Endothelial cell of umbilical vein (primary cell): ENCODE results near the gene CTU1. TPM values are rescaled to one million over a fixed set of nuclear protein-coding genes. Genes with fewer than 3 reads are reported as not detected.

ENCODE experiments used
- BruUV-seq: library from RNA; stranded (reverse); fragments of 400-500 nt; replicated peaks from 2 replicates; lab custom pipeline; 2021; lab: Mats Ljungman, UMichigan
- CTCF ChIA-PET: fragments of 300-600, 350-600 bp; sonication (Branson Sonifier 250); formaldehyde crosslinking; loops from one replicate; lab custom pipeline; 2021; ENCODE audit warnings: antibody characterized with exemption, inconsistent platforms; lab: Charles Lee
- POLR2A ChIA-PET: fragments of 300-600, 350-600 bp; sonication (Branson Sonifier 250); formaldehyde crosslinking; loops from one replicate; lab custom pipeline; 2021; ENCODE audit warnings: antibody characterized with exemption, inconsistent platforms; lab: Charles Lee
- DNase-seq: peaks from one replicate; pipeline ENCODE4 v3.0.0-alpha.2; 2011; ENCODE audit warnings: low read depth, low spot score
- FAIRE-seq: peaks from 2 replicates; lab custom pipeline; 2011; peaks lifted over from hg19 to GRCh38; lab: Jason Lieb, UNC
- H2AFZ ChIP-seq: 2 replicates; pipeline ENCODE4 v1.6.0; 2012; ENCODE audit warnings: low read depth, low read length, control low read depth, inconsistent platforms
- H3K27ac ChIP-seq: 2 replicates; pipeline ENCODE4 v1.5.1; 2011; ENCODE audit warnings: low read depth, mild to moderate bottlenecking, control low read depth, low read length, moderate library complexity; ENCODE audit not compliant: insufficient read depth
- H3K27me3 ChIP-seq, 2 experiments: 2 replicates each; pipeline versions ENCODE4 v1.6.0 to v1.6.1; 2011; ENCODE audit warnings: low read length in 2 of 2, mixed read lengths in 1 of 2; ENCODE audit not compliant: control insufficient read depth in 2 of 2, insufficient read depth in 2 of 2
- H3K36me3 ChIP-seq, 2 experiments: 2 replicates in 1 of 2; 3 replicates in 1 of 2; pipeline ENCODE4 v1.5.1; 2011; ENCODE audit warnings: low read length in 2 of 2, mild to moderate bottlenecking in 1 of 2, moderate library complexity in 1 of 2; ENCODE audit not compliant: control insufficient read depth in 2 of 2, insufficient read depth in 2 of 2; ENCODE audit errors: extremely low read depth in 1 of 2
- H3K4me1 ChIP-seq: 3 replicates; pipeline ENCODE4 v1.5.1; 2011; ENCODE audit warnings: mild to moderate bottlenecking, low read length; ENCODE audit not compliant: control insufficient read depth, insufficient read depth; ENCODE audit errors: extremely low read depth
- H3K4me2 ChIP-seq: 2 replicates; pipeline ENCODE4 v1.6.1; 2011; ENCODE audit warnings: low read length, control low read depth, mixed read lengths; ENCODE audit not compliant: insufficient read depth
- H3K4me3 ChIP-seq, 3 experiments: fragments of 200-600 bp in 1 of 3; sonication (generic), shearing (Covaris generic) in 1 of 3; replicated peaks in 1 of 3; 2 replicates each; pipeline ENCODE4 v1.5.1; 2011 to 2016; ENCODE audit warnings: control low read depth in 3 of 3, low read length in 3 of 3, mild to moderate bottlenecking in 2 of 3, inconsistent platforms in 1 of 3, low read depth in 1 of 3, moderate library complexity in 1 of 3; ENCODE audit not compliant: insufficient read depth in 1 of 3
- H3K79me2 ChIP-seq: 2 replicates; pipeline ENCODE4 v1.6.0; 2012; ENCODE audit warnings: low read length, inconsistent platforms; ENCODE audit not compliant: control insufficient read depth, insufficient read depth
- H3K9ac ChIP-seq: replicated peaks from 2 replicates; pipeline ENCODE3; 2011; ENCODE audit warnings: low read length, control low read depth; ENCODE audit not compliant: insufficient read depth; ENCODE audit errors: extremely low read depth
- H3K9me1 ChIP-seq: replicated peaks from 3 replicates; pipeline ENCODE4 v1.6.0; 2011; ENCODE audit warnings: mild to moderate bottlenecking, low read length; ENCODE audit not compliant: control insufficient read depth, insufficient read depth; ENCODE audit errors: extremely low read depth
- H3K9me3 ChIP-seq: replicated peaks from 2 replicates; pipeline ENCODE4 v1.5.1; 2012; ENCODE audit warnings: low read length, inconsistent platforms; ENCODE audit not compliant: control insufficient read depth, insufficient read depth
- H4K20me1 ChIP-seq: replicated peaks from 2 replicates; pipeline ENCODE3; 2011; ENCODE audit warnings: mild to moderate bottlenecking, low read length; ENCODE audit not compliant: control insufficient read depth, insufficient read depth; ENCODE audit errors: extremely low read depth
- CTCF ChIP-seq, 2 donors: IDR thresholded peaks; 1 replicate in 1 of 2; 2 replicates in 1 of 2; pipeline ENCODE4 v1.5.1; 2011; ENCODE audit warnings: low read length in 2 of 2, mild to moderate bottlenecking in 2 of 2, moderate library complexity in 2 of 2, control low read depth in 1 of 2, inconsistent platforms in 1 of 2, low read depth in 1 of 2; ENCODE audit not compliant: insufficient read depth in 1 of 2; ENCODE audit errors: extremely low read depth in 1 of 2
- EZH2 ChIP-seq: IDR thresholded peaks from 2 replicates; pipeline ENCODE4 v1.6.1; 2012; ENCODE audit warnings: borderline replicate concordance, low read depth, mild to moderate bottlenecking, moderate library complexity, low read length, inconsistent platforms; ENCODE audit not compliant: severe bottlenecking
- FOS ChIP-seq: IDR thresholded peaks from 2 replicates; pipeline ENCODE4 v1.6.1; 2011; ENCODE audit warnings: mild to moderate bottlenecking, low read length, moderate library complexity, borderline replicate concordance; ENCODE audit not compliant: insufficient read depth
- GATA2 ChIP-seq: IDR thresholded peaks from 2 replicates; pipeline ENCODE4 v1.7.0; 2011; ENCODE audit warnings: low read depth, mild to moderate bottlenecking, moderate library complexity, mixed read lengths, low read length; ENCODE audit not compliant: insufficient read length, insufficient read depth
- JUN ChIP-seq: IDR thresholded peaks from 2 replicates; pipeline ENCODE4 v1.6.1; 2011; ENCODE audit warnings: borderline replicate concordance, low read depth; ENCODE audit not compliant: insufficient read length, insufficient read depth
- MAX ChIP-seq: IDR thresholded peaks from 2 replicates; pipeline ENCODE4 v1.6.1; 2011; ENCODE audit not compliant: insufficient read depth, insufficient read length
- MYC ChIP-seq: IDR thresholded peaks from one replicate; pipeline ENCODE4 v1.6.1; 2011; ENCODE audit warnings: mild to moderate bottlenecking, low read depth, low read length
- POLR2A ChIP-seq: IDR thresholded peaks from 2 replicates; pipeline ENCODE4 v1.6.1; 2012; ENCODE audit warnings: low read depth, mild to moderate bottlenecking, control low read depth, low read length
- POLR2AphosphoS5 ChIP-seq: IDR thresholded peaks from 2 replicates; pipeline ENCODE4 v1.6.1; 2012; ENCODE audit warnings: low read depth, mild to moderate bottlenecking, control low read depth, low read length, moderate library complexity; ENCODE audit not compliant: insufficient read depth
- dilution Hi-C: fragments of 300-500 bp; cut with MboI; formaldehyde crosslinking; loops from one replicate; pipeline ENCODE4 v1.15.0; 2019; ENCODE audit warnings: low sequenced_read_pairs; ENCODE audit not compliant: extremely low pct_ligation_motif_present
- intact Hi-C: fragments of 100-400 bp; cut with micrococcal nuclease; formaldehyde crosslinking; loops from one replicate; pipeline ENCODE4 v1.10.0; 2022
- polyA plus RNA-seq, 4 experiments: library from polyadenylated mRNA; depleted of rRNA in 3 of 4; stranded (reverse) in 3 of 4; unstranded in 1 of 4; fragments of >200 nt; gene quantifications; 2 replicates each; pipeline versions ENCODE4 v1.2.1 to v1.2.3, GENCODE V29; 2011 to 2012; ENCODE audit warnings: missing spikeins in 1 of 4
- total RNA-seq: library from RNA; stranded (reverse); gene quantifications from 2 replicates; pipeline ENCODE4 v1.2.3, GENCODE V29; 2021

CTU1 gene
- total and polyA plus RNA-seq, 2 donors (not counting 3 experiments of a cell fraction or from before 2014, with no cell fraction given), result 6.1 to 8.7 TPM

- H3K9me3 ChIP-seq, result no peaks in the 10 kb centered on the region
- TF ChIP-seq FOS (no peak), MAX (no peak), MYC (no peak), GATA2 (no peak), POLR2A (no peak), JUN (no peak), POLR2AphosphoS5 (no peak), EZH2 (no peak), CTCF (IDR thresholded peaks at IDR 0.05; ENCODE audit: extremely low read depth in 1 of 2, insufficient read depth in 1 of 2, low read depth in 1 of 2, low read length in 2 of 2) (no peak)
- peaks cover 14% of the 10 kb centered on the region for H3K4me1 ChIP-seq
- no peaks in the 10 kb centered on the region for H3K27me3 ChIP-seq
- H3K9ac ChIP-seq, result no peak overlapping the region
- CTCF ChIA-PET, result interaction anchor here (1.2 kb wide), 1 partner anchor 78 kb away, joined by 9 read pairs; no protein-coding TSS in a partner anchor
- DNase-seq, result no peak
- BruUV-seq, result no TSS peak
- POLR2A ChIA-PET, result no interaction called here
- no peak overlapping the region for H3K4me2 ChIP-seq
- no peak for FAIRE-seq
- no peak overlapping the region for H3K27ac ChIP-seq
- peaks cover 2 to 5% of the 10 kb centered on the region in 2 experiments for H3K36me3 ChIP-seq
- no peaks in the 10 kb centered on the region for H3K9me1 ChIP-seq
- H3K4me3 ChIP-seq, result peak overlapping the region in 1 of 3 experiments; percentile 2
- intact Hi-C loops (loop anchor here (5.0 kb wide), 1 partner anchor 627 kb away; no protein-coding TSS in a partner anchor), dilution Hi-C loops (no loop called here)
- H3K79me2 ChIP-seq, result peaks cover 27% of the 10 kb centered on the region
- H4K20me1 ChIP-seq, result no peaks in the 10 kb centered on the region
- H2AFZ ChIP-seq, result no peak overlapping the region
Observed at GRCh38 chr19:51099047-51099382, 9.2 kb downstream of the CTU1 start.
